ENCODE measurements around the gene TMEM209. TPM values are rescaled to one million over a fixed set of nuclear protein-coding genes. Genes with fewer than 3 reads are reported as not detected.

The TMEM209 gene
- total and polyA plus RNA-seq, 12 donors: 6.0 to 77.1 (median 35.9) TPM

GRCh38 chr7:130219871-130220270 lies 14.7 kb upstream of the TMEM209 start:
- Histone ChIP-seq H3K4me1 (replicated peaks in 1 of 2) (no peaks in the 10 kb centered on the region), H3K27ac (no peak overlapping the region), H3K9me3 (replicated peaks in 1 of 3) (no peaks in the 10 kb centered on the region), H3K27me3 (no peaks in the 10 kb centered on the region), H3K4me3 (no peak overlapping the region), H3K36me3 (replicated peaks in 1 of 2) (no peaks in the 10 kb centered on the region)
- WGBS, 4 donors: 93 to 95% (median 93%) methylated on average over 9 of the region's 9 CpGs
- no peak for TF ChIP-seq POLR2A (IDR thresholded peaks at IDR 0.05)
- TF ChIP-seq CTCF (IDR thresholded peaks at IDR 0.05): no peak
- no peak for DNase-seq
- intact Hi-C loops (cut with DNase I): no loop called here

GRCh38 chr7:130218806-130219620 lies 13.8 kb upstream of the TMEM209 start:
- no peak for DNase-seq

GRCh38 chr7:130216750-130217149 lies 11.5 kb upstream of the TMEM209 start:
- WGBS, 4 donors: 67 to 88% (median 76%) methylated on average over 1 of the region's 1 CpG
- H3K27me3 ChIP-seq: no peaks in the 10 kb centered on the region
- intact Hi-C loops (cut with DNase I): no loop called here
- no peaks in the 10 kb centered on the region for H3K36me3 ChIP-seq (replicated peaks in 1 of 2)
- H3K4me3 ChIP-seq: no peak overlapping the region
- TF ChIP-seq CTCF (IDR thresholded peaks at IDR 0.05): no peak
- no peak for TF ChIP-seq POLR2A (IDR thresholded peaks at IDR 0.05)
- no peak for DNase-seq
- H3K4me1 ChIP-seq (replicated peaks in 1 of 2): no peaks in the 10 kb centered on the region
- no peaks in the 10 kb centered on the region for H3K9me3 ChIP-seq (replicated peaks in 1 of 3)
- no peak overlapping the region for H3K27ac ChIP-seq

More at GRCh38 chr7:130218806-130219620, 13.8 kb upstream of the TMEM209 start:
- intact Hi-C loops (cut with DNase I): no loop called here
- WGBS, 4 donors: 81 to 95% (median 88%) methylated on average over 5 of the region's 5 CpGs
- Histone ChIP-seq H3K27ac (no peak overlapping the region), H3K36me3 (replicated peaks in 1 of 2) (no peaks in the 10 kb centered on the region), H3K27me3 (no peaks in the 10 kb centered on the region), H3K4me3 (no peak overlapping the region), H3K4me1 (replicated peaks in 1 of 2) (no peaks in the 10 kb centered on the region), H3K9me3 (replicated peaks in 1 of 3) (no peaks in the 10 kb centered on the region)
- no peak for TF ChIP-seq CTCF (IDR thresholded peaks at IDR 0.05)
- TF ChIP-seq POLR2A (IDR thresholded peaks at IDR 0.05): no peak

- intact Hi-C loops (cut with DNase I): no loop called here
- no peaks in the 10 kb centered on the region for H3K9me3 ChIP-seq (replicated peaks in 1 of 3)
- no peak overlapping the region for H3K27ac ChIP-seq
- DNase-seq: no peak
- TF ChIP-seq POLR2A (IDR thresholded peaks at IDR 0.05) (no peak), CTCF (IDR thresholded peaks at IDR 0.05) (no peak)
- H3K4me3 ChIP-seq: no peak overlapping the region
- H3K27me3 ChIP-seq: no peaks in the 10 kb centered on the region
- H3K4me1 ChIP-seq (replicated peaks in 1 of 2): no peaks in the 10 kb centered on the region
- WGBS, 4 donors: 91 to 97% (median 94%) methylated on average over 9 of the region's 9 CpGs
- H3K36me3 ChIP-seq (replicated peaks in 1 of 2): no peaks in the 10 kb centered on the region
Observed at GRCh38 chr7:130216025-130216424, 10.8 kb upstream of the TMEM209 start.

Measured in adrenal gland (tissue), 12 donors.